Bronchial epithelial cell (primary cell): ENCODE data around the gene SERPINC1. TPM values are rescaled to one million over a fixed set of nuclear protein-coding genes. Genes with fewer than 3 reads are reported as not detected.

ENCODE experiments used
- DNase-seq: peaks from one replicate; pipeline ENCODE4 v3.0.0-alpha.2; 2010; ENCODE audit warnings: low read depth
- FAIRE-seq: peaks from 2 replicates; lab custom pipeline; 2011; peaks lifted over from hg19 to GRCh38; lab: Jason Lieb, UNC
- H3K27me3 ChIP-seq: 2 replicates; pipeline ENCODE4 v1.5.1; 2011; ENCODE audit warnings: low read length; ENCODE audit not compliant: control insufficient read depth, insufficient read depth
- H3K36me3 ChIP-seq: 2 replicates; pipeline ENCODE4 v1.5.1; 2011; ENCODE audit warnings: low read length; ENCODE audit not compliant: control insufficient read depth, insufficient read depth
- H3K4me3 ChIP-seq: 2 replicates; pipeline ENCODE4 v1.5.1; 2011; ENCODE audit warnings: mild to moderate bottlenecking, low read depth, low read length, control low read depth
- CTCF ChIP-seq: IDR thresholded peaks from 2 replicates; pipeline ENCODE4 v1.5.1; 2011; ENCODE audit warnings: mild to moderate bottlenecking, moderate library complexity, low read length, control low read depth, inconsistent platforms; ENCODE audit not compliant: insufficient read depth, severe bottlenecking
- total RNA-seq: library from RNA; depleted of rRNA; stranded (reverse); fragments of >200 nt; gene quantifications from 2 replicates; pipeline ENCODE4 v1.2.1, GENCODE V29; 2014

The SERPINC1 gene
- total RNA-seq, 1 donor from 2014 or later = not detected

- Histone ChIP-seq H3K36me3 (no peaks in the 10 kb centered on the region), H3K27me3 (no peaks in the 10 kb centered on the region), H3K4me3 (no peak overlapping the region)
- FAIRE-seq (no peak), DNase-seq (no peak)
- no peak for TF ChIP-seq CTCF
Measured at GRCh38 chr1:173903827-173904531, 13.1 kb downstream of the SERPINC1 start.

GRCh38 chr1:173900992-173901391 lies 16.1 kb downstream of the SERPINC1 start:
- no peak for FAIRE-seq
- H3K36me3 ChIP-seq = no peaks in the 10 kb centered on the region
- no peak for DNase-seq
- no peak for TF ChIP-seq CTCF
- H3K27me3 ChIP-seq = no peaks in the 10 kb centered on the region
- no peak overlapping the region for H3K4me3 ChIP-seq

- Histone ChIP-seq H3K27me3 (no peaks in the 10 kb centered on the region), H3K4me3 (no peak overlapping the region), H3K36me3 (no peaks in the 10 kb centered on the region)
- no peak for FAIRE-seq
- TF ChIP-seq CTCF = no peak
- DNase-seq = no peak
Measured at GRCh38 chr1:173900427-173900826, 16.7 kb downstream of the SERPINC1 start.

- TF ChIP-seq CTCF = no peak
- FAIRE-seq (no peak), DNase-seq (peak; percentile 44)
Measured at GRCh38 chr1:173894189-173894588, 22.9 kb downstream of the SERPINC1 start.

GRCh38 chr1:173893611-173894010 lies 23.5 kb downstream of the SERPINC1 start:
- no peaks in the 10 kb centered on the region for H3K36me3 ChIP-seq

More at GRCh38 chr1:173894189-173894588, 22.9 kb downstream of the SERPINC1 start:
- no peak overlapping the region for H3K4me3 ChIP-seq
- no peaks in the 10 kb centered on the region for H3K27me3 ChIP-seq
- no peaks in the 10 kb centered on the region for H3K36me3 ChIP-seq

More at GRCh38 chr1:173893611-173894010, 23.5 kb downstream of the SERPINC1 start:
- no peak for TF ChIP-seq CTCF
- FAIRE-seq (no peak), DNase-seq (peak; percentile 30)
- Histone ChIP-seq H3K27me3 (no peaks in the 10 kb centered on the region), H3K4me3 (no peak overlapping the region)
